OCI-LY7 (cell line): ENCODE data around the gene CSNK1E. TPM values are rescaled to one million over a fixed set of nuclear protein-coding genes. Genes with fewer than 3 reads are reported as not detected.
A peak's percentile ranks its signal among the peaks of the same experiment; 100 is the strongest.

Experiments
- BruUV-seq: library from RNA; stranded (reverse); fragments of 400-500 nt; replicated peaks from 2 replicates; lab custom pipeline; 2021; lab: Mats Ljungman, UMichigan
- CTCF ChIA-PET: fragments of 300-600 bp; sonication (Branson Sonifier 250); formaldehyde crosslinking; loops from one replicate; lab custom pipeline; 2022; ENCODE audit warnings: antibody characterized with exemption; ENCODE audit not compliant: unreplicated experiment; lab: Charles Lee
- POLR2A ChIA-PET: fragments of 300-600 bp; sonication (Branson Sonifier 250); formaldehyde crosslinking; loops from one replicate; lab custom pipeline; 2022; ENCODE audit warnings: antibody characterized with exemption; lab: Charles Lee
- DNase-seq: peaks from one replicate; pipeline ENCODE4 v3.0.0-alpha.2; 2015; ENCODE audit warnings: low spot score
- H2AFZ ChIP-seq: fragments of 200-600 bp; sonication (generic), shearing (Covaris generic); 2 replicates; pipeline ENCODE4 v1.6.1; 2014; ENCODE audit warnings: mild to moderate bottlenecking, antibody characterized with exemption, low read length, moderate library complexity
- H3K27ac ChIP-seq: fragments of 200-600 bp; sonication (generic); 2 replicates; pipeline ENCODE4 v1.5.1; 2014; ENCODE audit warnings: mixed run types, low read depth, mild to moderate bottlenecking, moderate library complexity, low read length, inconsistent platforms; ENCODE audit not compliant: poor library complexity, severe bottlenecking
- H3K36me3 ChIP-seq: fragments of 200-600 bp; sonication (generic); 2 replicates; pipeline ENCODE4 v1.6.1; 2014; ENCODE audit warnings: mild to moderate bottlenecking, antibody characterized with exemption, low read length, moderate library complexity, mixed read lengths; ENCODE audit not compliant: insufficient read depth
- H3K4me1 ChIP-seq: fragments of 200-600 bp; sonication (generic); 2 replicates; pipeline ENCODE4 v1.5.1; 2014; ENCODE audit warnings: mild to moderate bottlenecking, low read length; ENCODE audit not compliant: insufficient read depth, poor library complexity, severe bottlenecking
- H3K4me2 ChIP-seq: fragments of 200-600 bp; sonication (generic); 2 replicates; pipeline ENCODE4 v1.6.1; 2014; ENCODE audit warnings: mild to moderate bottlenecking, low read length
- H3K4me3 ChIP-seq: fragments of 200-600 bp; sonication (generic); 2 replicates; pipeline ENCODE4 v1.5.1; 2014; ENCODE audit warnings: mild to moderate bottlenecking, low read depth, low read length; ENCODE audit not compliant: poor library complexity, severe bottlenecking
- H3K79me2 ChIP-seq: fragments of 200-600 bp; sonication (generic); 2 replicates; pipeline ENCODE4 v1.6.1; 2016; ENCODE audit warnings: low read depth, mild to moderate bottlenecking, low read length, moderate library complexity, mixed read lengths; ENCODE audit not compliant: insufficient read depth
- H3K9me2 ChIP-seq: fragments of 200-600 bp; sonication (generic); 2 replicates; pipeline ENCODE4 v1.6.1; 2016; ENCODE audit warnings: mild to moderate bottlenecking, low read length, mixed read lengths; ENCODE audit not compliant: insufficient read depth
- H3K9me3 ChIP-seq: fragments of 200-600 bp; sonication (generic); 2 replicates; pipeline ENCODE4 v1.6.1; 2014; ENCODE audit warnings: mild to moderate bottlenecking, mixed run types, low read length, mixed read lengths
- H4K20me1 ChIP-seq: fragments of 200-600 bp; sonication (generic); 2 replicates; pipeline ENCODE4 v1.6.1; 2014; ENCODE audit warnings: mild to moderate bottlenecking, antibody characterized with exemption, low read length, moderate library complexity, mixed read lengths; ENCODE audit not compliant: insufficient read depth
- EZH2phosphoT487 ChIP-seq: fragments of 200-600 bp; sonication (generic); IDR thresholded peaks from 2 replicates; pipeline ENCODE4 v1.6.1; 2018; ENCODE audit warnings: low read depth, borderline replicate concordance, mild to moderate bottlenecking, mixed run types, antibody characterized with exemption, low read length, moderate library complexity, mixed read lengths
- intact Hi-C: fragments of 100-400 bp; cut with micrococcal nuclease; formaldehyde crosslinking; loops from one replicate; pipeline ENCODE4 v1.10.0; 2022; ENCODE audit not compliant: unreplicated experiment
- total RNA-seq, 2 experiments: library from RNA; depleted of rRNA in 1 of 2; stranded (reverse); fragments of >200 nt in 1 of 2; shearing (Covaris generic) in 1 of 2; gene quantifications; 2 replicates each; pipeline ENCODE4 v1.2.3, GENCODE V29; 2014 to 2022
- TF ChIP-seq, protein P1 (sequence below): fragments of 200-600 bp; sonication (generic); conservative IDR thresholded peaks from 2 replicates; pipeline ENCODE4 v1.5.1; 2014; ENCODE audit warnings: mild to moderate bottlenecking, antibody characterized with exemption, low read length, moderate library complexity, mixed read lengths

The CSNK1E gene
- total RNA-seq, 2 experiments from 2014 or later = 182 to 203 TPM

DNA sequence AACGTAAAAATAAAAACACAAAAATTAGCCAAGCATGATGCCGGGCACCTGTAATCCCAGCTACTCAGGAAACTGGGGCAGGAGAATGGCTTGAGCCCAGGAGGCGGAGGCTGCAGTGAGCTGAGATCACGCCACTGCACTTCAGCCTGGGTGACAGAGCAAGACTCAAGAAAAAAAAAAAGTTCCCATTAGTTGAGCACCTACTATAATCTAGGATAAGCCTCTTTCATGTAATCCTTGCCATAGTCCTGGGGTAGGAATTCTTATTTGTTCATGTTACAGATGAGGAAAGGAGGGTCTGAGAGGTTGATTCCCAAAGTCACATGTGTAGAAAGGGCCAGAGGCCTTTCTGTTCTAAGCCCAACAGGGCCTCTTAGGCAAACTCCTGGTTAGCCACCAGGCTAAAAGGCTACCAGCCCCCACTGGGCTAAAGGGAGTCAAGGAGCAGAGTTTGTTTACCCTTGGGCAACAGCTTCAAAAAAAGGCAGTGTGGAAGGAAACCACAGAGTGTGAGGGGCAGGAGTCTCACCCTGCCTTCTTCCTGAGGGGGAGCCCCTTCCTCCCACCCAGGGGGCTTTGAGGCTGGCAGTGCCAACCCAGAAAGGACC, 21.6 kb upstream of the CSNK1E start:
- peaks cover 18% of the 10 kb centered on the region for H3K4me1 ChIP-seq
- no peak overlapping the region for H2AFZ ChIP-seq
- no peaks in the 10 kb centered on the region; the same call in 1 of the 2 replicates for H4K20me1 ChIP-seq
- BruUV-seq = no TSS peak
- POLR2A ChIA-PET = interaction anchor here (0.5 kb wide), 1 partner anchor 80 kb away, joined by 5 read pairs; no protein-coding TSS in a partner anchor
- no peaks in the 10 kb centered on the region for H3K36me3 ChIP-seq
- H3K27ac ChIP-seq = no peak overlapping the region
- H3K9me3 ChIP-seq = no peaks in the 10 kb centered on the region
- CTCF ChIA-PET = no interaction called here
- no peak for DNase-seq
- H3K9me2 ChIP-seq = no peaks in the 10 kb centered on the region
- intact Hi-C loops = no loop called here
- TF ChIP-seq EZH2phosphoT487 = no peak
- TF ChIP-seq, protein P1, sequence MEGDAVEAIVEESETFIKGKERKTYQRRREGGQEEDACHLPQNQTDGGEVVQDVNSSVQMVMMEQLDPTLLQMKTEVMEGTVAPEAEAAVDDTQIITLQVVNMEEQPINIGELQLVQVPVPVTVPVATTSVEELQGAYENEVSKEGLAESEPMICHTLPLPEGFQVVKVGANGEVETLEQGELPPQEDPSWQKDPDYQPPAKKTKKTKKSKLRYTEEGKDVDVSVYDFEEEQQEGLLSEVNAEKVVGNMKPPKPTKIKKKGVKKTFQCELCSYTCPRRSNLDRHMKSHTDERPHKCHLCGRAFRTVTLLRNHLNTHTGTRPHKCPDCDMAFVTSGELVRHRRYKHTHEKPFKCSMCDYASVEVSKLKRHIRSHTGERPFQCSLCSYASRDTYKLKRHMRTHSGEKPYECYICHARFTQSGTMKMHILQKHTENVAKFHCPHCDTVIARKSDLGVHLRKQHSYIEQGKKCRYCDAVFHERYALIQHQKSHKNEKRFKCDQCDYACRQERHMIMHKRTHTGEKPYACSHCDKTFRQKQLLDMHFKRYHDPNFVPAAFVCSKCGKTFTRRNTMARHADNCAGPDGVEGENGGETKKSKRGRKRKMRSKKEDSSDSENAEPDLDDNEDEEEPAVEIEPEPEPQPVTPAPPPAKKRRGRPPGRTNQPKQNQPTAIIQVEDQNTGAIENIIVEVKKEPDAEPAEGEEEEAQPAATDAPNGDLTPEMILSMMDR = no peak
- H3K4me3 ChIP-seq = no peak overlapping the region
- H3K4me2 ChIP-seq = peak overlapping the region; percentile 15
- H3K79me2 ChIP-seq = no peaks in the 10 kb centered on the region

DNA sequence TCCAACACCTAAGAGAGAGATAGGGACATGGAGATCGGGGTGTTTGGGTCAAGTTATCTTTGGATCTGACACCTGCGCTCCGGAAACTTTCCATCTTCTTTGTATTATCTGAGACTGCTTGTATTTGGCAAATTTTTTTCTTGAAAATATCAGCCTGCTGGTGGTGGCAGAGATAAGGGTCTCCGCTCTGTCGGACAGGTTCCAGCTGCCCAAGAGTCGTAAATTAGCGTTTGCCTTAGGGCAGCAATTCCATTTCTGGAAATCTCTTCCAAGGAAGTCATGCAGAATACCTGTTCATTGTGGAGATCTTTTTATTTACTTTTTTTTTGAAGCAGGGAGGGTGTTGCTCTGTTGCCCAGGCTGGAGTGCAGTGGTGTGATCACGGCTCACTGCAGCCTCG, 19.5 kb upstream of the CSNK1E start:
- peak overlapping the region; percentile 59 for H3K4me3 ChIP-seq
- H3K4me2 ChIP-seq = peak overlapping the region; percentile 72
- H3K36me3 ChIP-seq = no peaks in the 10 kb centered on the region
- BruUV-seq = no TSS peak
- ChIA-PET POLR2A (no interaction called here), CTCF (no interaction called here)
- no peaks in the 10 kb centered on the region; the same call in 1 of the 2 replicates for H4K20me1 ChIP-seq
- TF ChIP-seq, protein P1 = no peak
- no peak for TF ChIP-seq EZH2phosphoT487
- H3K9me2 ChIP-seq = no peaks in the 10 kb centered on the region
- intact Hi-C loops = no loop called here
- no peak for DNase-seq
- H3K27ac ChIP-seq = no peak overlapping the region
- peaks cover 18% of the 10 kb centered on the region for H3K4me1 ChIP-seq
- H3K79me2 ChIP-seq = no peaks in the 10 kb centered on the region
- H3K9me3 ChIP-seq = no peaks in the 10 kb centered on the region
- peak overlapping the region; percentile 34; the same call in 1 of the 2 replicates for H2AFZ ChIP-seq

DNA sequence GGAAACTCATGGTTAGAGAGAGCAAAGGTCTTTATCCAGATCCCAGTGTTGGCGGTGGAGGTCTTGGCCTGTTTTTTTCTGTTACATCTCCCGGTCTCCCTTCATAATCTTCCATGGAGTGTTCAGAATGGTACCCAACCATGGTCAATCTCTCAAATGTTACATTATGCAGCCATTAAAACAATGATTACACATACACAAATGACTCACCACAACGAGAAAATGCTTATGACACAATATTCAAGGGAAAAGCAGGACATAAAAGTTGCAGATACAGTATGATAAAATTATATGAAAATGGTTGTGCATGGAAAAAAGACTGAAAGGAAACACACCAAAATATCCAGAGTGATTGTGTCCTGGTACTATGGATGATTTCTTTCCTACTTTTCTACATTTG, 17.8 kb upstream of the CSNK1E start:
- no peak overlapping the region for H3K4me3 ChIP-seq
- no peaks in the 10 kb centered on the region for H3K9me2 ChIP-seq
- no peaks in the 10 kb centered on the region for H3K9me3 ChIP-seq
- no peak overlapping the region for H3K4me2 ChIP-seq
- no peaks in the 10 kb centered on the region for H3K36me3 ChIP-seq
- no peak for DNase-seq
- TF ChIP-seq EZH2phosphoT487 = no peak
- TF ChIP-seq, protein P1 = no peak
- H2AFZ ChIP-seq = no peak overlapping the region
- ChIA-PET POLR2A (no interaction called here), CTCF (no interaction called here)
- H3K27ac ChIP-seq = no peak overlapping the region
- no TSS peak for BruUV-seq
- no peaks in the 10 kb centered on the region for H3K79me2 ChIP-seq
- no peaks in the 10 kb centered on the region; the same call in 1 of the 2 replicates for H4K20me1 ChIP-seq
- peaks cover 18% of the 10 kb centered on the region for H3K4me1 ChIP-seq
- intact Hi-C loops = no loop called here
